Tibial nerve (tissue), 4 donors: ENCODE measurements around the gene OCEL1.

Experiments
- EP300 ChIP-seq, 2 donors: sonication (generic); formaldehyde crosslinking; IDR thresholded peaks; one replicate each; pipeline ENCODE4 v1.6.1; 2017; ENCODE audit warnings: antibody characterized with exemption in 2 of 2, mild to moderate bottlenecking in 1 of 2
- POLR2A ChIP-seq, 2 donors: fragments of 450-650 bp; IDR thresholded peaks; one replicate each; pipeline ENCODE4 v1.6.1; 2017; ENCODE audit warnings: antibody characterized with exemption in 2 of 2, mild to moderate bottlenecking in 2 of 2, moderate library complexity in 2 of 2
- TF ChIP-seq, protein P1 (sequence below), 5 experiments: fragments of 200-600 bp in 3 of 5; fragments of 450-650 bp in 2 of 5; sonication (generic) in 3 of 5; IDR thresholded peaks; one replicate each; pipeline ENCODE4 v1.5.1; 2016 to 2019; ENCODE audit warnings: antibody characterized with exemption in 5 of 5, mild to moderate bottlenecking in 3 of 5, moderate library complexity in 2 of 5

DNA sequence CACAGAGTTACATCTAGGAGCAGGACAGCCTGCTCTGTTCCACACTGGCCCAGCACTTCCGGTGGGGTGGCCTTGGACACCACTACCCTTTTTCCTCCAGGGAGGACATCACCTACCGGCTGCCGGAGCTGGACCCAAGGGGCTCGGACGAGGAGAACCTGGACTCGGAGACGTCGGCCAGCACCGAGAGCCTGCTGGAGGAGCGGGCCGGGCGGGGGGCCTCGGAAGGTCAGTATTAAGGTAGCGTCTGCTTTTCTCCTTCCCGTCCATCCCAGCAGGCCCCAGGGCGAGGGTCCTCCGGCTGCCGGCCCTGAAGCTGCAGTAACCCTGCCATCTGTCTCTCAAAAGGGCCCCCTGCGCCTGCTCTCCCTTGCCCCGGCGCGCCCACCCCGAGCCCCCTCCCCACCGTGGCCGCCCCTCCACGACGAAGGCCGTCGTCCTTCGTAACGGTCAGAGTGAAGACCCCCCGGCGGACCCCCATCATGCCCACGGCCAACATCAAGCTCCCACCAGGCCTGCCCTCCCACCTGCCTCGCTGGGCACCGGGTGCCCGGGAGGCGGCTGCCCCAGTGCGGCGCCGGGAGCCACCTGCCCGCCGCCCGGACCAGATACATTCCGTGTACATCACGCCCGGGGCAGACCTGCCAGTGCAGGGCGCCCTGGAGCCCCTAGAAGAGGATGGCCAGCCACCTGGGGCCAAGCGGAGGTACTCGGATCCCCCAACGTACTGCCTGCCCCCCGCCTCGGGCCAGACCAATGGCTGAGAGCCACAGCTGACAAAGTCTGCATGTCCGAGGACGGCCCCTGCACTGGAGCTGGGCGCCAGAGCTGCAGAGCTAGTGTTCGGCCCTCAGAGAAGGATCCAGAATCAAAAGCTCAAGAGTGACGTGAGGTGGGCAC, 14.2 kb upstream of the OCEL1 start:
- TF ChIP-seq, protein P1, sequence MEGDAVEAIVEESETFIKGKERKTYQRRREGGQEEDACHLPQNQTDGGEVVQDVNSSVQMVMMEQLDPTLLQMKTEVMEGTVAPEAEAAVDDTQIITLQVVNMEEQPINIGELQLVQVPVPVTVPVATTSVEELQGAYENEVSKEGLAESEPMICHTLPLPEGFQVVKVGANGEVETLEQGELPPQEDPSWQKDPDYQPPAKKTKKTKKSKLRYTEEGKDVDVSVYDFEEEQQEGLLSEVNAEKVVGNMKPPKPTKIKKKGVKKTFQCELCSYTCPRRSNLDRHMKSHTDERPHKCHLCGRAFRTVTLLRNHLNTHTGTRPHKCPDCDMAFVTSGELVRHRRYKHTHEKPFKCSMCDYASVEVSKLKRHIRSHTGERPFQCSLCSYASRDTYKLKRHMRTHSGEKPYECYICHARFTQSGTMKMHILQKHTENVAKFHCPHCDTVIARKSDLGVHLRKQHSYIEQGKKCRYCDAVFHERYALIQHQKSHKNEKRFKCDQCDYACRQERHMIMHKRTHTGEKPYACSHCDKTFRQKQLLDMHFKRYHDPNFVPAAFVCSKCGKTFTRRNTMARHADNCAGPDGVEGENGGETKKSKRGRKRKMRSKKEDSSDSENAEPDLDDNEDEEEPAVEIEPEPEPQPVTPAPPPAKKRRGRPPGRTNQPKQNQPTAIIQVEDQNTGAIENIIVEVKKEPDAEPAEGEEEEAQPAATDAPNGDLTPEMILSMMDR (IDR thresholded peaks at IDR 0.05) = no peak
- no peak for TF ChIP-seq POLR2A (IDR thresholded peaks at IDR 0.05)
- no peak for TF ChIP-seq EP300 (IDR thresholded peaks at IDR 0.05)
